ENCODE measurements around the gene ATP23. TPM values are rescaled to one million over a fixed set of nuclear protein-coding genes. Genes with fewer than 3 reads are reported as not detected.

ATP23 gene, protein sequence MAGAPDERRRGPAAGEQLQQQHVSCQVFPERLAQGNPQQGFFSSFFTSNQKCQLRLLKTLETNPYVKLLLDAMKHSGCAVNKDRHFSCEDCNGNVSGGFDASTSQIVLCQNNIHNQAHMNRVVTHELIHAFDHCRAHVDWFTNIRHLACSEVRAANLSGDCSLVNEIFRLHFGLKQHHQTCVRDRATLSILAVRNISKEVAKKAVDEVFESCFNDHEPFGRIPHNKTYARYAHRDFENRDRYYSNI
- 10 to 100 TPM in 2 of 4 donors, 1 to 10 TPM in 2; 7.8 to 15.7 (median 10.5) TPM for polyA plus RNA-seq (ENCODE audit: insufficient read length in 4 of 4)

DNA sequence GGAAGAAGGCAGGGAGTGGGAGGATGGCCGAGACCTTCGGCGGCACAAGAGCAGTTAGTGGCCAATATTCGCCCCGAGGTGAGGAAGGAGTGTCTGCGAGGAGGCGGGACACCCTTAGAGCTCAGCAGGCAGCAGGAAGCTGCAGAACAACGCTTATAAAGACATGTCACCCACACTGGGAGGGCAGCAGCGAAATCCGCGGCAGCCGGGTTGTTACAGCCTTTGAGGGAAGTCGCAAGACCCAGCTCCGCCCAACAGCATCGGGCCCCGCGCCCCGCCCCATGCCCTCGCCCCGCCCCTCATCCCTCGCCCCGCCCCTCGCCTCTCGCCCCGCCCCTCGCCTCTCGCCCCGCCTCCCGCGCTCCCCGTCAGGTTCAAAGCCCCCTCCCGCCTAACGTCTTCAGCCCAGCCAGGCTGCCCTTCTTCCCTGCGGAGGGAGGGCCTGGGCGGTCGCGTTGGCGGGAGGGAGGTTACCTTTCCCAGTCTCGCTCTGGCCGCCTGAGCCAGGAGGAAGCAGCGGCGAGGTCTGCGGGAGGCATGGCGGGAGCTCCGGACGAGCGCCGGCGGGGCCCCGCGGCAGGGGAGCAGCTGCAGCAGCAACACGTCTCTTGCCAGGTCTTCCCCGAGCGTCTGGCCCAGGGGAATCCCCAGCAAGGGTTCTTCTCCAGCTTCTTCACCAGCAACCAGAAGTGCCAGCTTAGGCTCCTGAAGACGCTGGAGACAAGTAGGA, at the start of gene ATP23:
Gene ATP23, plus strand, starts transcription at position 403 of the 730 bp plus-strand sequence. Its CDS starts 135 bp downstream, at position 538.
- DNase-seq (ENCODE audit: low read depth in 4 of 4, low spot score in 3 of 4) = peak; percentile 70 to 79 (median 73)

- no peak for DNase-seq (ENCODE audit: low read depth in 4 of 4, low spot score in 3 of 4)
These were observed 49.0 kb upstream of the ATP23 start for GRCh38 chr12:57892232-57892972.

DNA sequence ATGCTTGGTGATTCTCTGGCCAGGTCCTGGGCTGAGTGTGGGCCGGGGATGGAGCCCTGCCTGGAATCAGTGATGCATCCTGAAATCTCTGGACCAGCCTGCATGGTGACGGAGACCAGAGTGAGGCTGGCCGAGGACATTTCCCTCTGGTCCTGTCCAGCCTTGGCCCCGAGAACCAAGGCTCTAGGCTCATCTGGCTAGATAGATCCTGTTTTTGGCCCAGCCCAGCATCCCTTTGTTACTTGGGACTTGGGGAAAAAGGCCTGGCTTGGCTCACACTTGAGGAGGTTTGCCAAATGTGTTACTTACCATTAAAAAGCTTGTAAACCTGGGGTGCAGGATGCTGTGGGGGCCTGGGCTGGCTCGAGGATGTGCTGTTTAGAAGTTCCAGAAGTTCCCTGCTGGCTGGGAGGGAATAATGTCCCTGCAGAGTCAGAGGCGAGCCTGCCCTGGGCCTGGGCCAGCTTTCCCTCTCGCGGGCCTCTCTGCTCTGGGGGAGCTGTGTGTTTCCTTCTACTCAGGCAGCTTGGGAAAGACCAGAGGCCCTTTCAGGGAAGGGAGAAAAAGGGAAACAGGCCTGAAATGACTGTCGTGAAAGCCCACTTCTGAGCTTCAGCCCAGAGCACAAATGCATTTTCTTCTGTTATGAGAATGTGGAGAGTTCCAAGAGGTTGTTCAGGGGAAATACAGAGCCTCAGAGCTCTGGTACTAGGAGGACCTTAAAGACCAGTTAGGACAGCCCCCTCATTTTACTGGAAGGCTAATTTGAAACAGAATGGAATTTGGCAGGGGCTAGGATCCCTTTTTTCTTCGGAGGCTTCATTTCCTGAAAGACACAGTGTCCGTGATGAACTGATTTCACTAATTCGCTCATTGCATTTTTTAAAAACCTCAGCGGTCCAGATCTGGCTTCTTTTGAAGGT, 47.7 kb upstream of the ATP23 start:
- peak; percentile 86 to 92 (median 90) for DNase-seq (ENCODE audit: low read depth in 4 of 4, low spot score in 3 of 4)

DNA sequence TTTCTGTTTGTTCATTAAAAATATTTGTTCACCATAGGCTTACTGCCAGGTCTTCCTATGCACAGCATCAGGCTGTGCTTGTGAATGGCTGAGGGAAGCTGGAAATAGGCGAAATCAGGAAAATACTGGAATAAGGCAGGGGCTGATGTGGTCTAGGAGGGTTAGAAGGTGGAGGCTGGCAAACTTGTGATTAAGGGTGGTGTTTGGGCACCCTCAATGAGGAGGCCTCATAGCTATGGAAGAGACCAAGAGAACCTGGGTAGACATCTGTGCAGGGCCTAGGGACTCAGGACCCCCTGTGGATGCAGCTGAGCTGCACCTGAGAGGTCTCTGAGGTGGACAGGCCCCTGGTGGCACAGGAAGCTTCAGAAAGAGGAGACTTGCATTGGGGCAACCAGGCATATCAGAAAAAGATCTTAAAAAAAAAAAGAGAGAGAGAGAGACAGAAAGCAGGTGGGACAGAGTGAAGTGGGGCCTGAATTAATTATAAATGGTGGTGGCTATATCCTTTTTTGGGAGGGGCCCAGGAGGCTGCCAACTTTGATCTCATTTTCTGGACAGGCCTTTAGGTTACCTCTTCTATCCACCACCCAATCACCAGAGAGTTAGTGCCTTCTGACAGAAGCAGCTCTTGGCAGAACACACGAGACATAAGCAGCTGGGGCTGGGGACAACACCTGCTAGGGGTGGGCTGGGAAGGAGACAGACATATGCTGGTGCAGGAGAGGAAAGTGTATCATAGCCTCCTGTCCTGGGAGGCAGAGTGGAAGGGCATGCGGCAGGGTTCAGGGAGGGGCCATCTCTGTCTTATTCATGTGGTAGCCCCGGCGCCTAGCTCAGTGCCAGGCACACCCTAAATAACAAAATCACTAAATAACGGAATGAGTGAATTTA, 46.7 kb upstream of the ATP23 start:
- DNase-seq (ENCODE audit: low read depth in 4 of 4, low spot score in 3 of 4) = no peak

- DNase-seq (ENCODE audit: low read depth in 4 of 4, low spot score in 3 of 4) = no peak
These were observed 45.8 kb upstream of the ATP23 start for GRCh38 chr12:57895389-57896114.

- DNase-seq (ENCODE audit: low read depth in 4 of 4, low spot score in 3 of 4) = no peak
These were observed 45.3 kb upstream of the ATP23 start for GRCh38 chr12:57896115-57896433.

- peak in 1 of 4 donors; percentile 79 for DNase-seq (ENCODE audit: low read depth in 4 of 4, low spot score in 3 of 4)
These were observed 44.7 kb upstream of the ATP23 start for GRCh38 chr12:57896434-57897201.

DNA sequence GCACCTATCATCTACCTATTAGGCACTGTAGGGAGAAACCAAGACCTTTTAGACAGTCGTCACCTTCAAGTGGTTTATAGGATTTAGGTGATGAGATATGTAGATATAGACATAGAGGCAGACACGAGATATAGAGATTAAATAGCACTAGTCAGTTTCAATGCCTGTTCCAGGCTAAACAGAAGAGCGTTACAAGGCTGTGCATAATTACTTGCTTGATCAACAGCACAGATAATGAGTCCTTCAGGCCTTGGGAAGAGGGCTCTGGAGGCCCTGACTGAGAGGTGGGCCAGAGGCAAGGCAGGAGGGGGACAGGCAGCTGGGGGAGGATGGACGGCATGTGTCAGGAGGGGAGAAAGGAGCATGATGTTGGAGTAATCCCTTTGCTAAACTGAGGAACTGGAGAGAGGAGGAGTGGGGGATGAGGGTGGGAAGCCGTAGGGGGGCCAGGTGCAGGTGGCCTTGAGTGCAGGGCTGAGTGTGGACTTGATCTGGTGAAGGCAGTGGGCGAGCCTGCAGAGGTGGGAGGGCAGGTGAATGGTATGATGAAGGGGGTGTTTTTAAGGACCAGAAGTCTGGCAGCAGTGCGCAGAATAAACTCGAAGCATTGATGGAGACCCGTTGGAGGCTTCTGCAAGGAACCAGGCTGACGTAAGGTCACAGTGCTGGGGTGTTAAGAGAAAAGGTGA, 43.9 kb upstream of the ATP23 start:
- no peak for DNase-seq (ENCODE audit: low read depth in 4 of 4, low spot score in 3 of 4)

DNA sequence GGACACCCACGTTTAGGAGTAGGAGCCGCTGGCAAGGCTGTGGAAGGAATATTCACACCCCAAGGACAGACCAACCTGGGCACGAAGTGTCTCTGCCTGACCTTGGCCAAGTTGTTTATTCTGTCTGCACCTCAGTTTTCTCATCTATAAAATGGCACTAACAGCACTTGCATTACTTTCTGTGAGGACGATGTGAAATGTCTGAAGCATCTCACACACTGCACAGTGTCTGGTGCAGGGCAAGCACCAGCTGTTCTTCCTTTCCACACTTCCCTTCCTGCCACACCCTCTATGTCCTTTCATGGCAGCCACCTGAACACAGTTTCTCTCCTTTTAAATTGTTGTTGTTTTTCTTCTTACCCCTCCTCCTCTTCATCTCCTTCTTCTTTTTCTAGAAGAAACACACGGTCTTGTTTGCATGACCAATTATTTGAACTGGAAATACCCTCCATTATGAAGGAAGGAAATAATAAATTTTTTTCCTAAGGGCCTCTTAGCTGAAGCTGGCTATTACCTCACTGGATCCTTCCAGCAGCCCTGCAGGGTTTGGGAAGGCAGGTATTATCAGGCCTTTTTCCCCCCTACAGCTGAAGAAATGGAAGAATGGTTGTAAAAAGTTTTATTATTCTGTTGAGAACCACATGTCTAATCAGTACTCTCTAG, 42.9 kb upstream of the ATP23 start:
- no peak for DNase-seq (ENCODE audit: low read depth in 4 of 4, low spot score in 3 of 4)

DNA sequence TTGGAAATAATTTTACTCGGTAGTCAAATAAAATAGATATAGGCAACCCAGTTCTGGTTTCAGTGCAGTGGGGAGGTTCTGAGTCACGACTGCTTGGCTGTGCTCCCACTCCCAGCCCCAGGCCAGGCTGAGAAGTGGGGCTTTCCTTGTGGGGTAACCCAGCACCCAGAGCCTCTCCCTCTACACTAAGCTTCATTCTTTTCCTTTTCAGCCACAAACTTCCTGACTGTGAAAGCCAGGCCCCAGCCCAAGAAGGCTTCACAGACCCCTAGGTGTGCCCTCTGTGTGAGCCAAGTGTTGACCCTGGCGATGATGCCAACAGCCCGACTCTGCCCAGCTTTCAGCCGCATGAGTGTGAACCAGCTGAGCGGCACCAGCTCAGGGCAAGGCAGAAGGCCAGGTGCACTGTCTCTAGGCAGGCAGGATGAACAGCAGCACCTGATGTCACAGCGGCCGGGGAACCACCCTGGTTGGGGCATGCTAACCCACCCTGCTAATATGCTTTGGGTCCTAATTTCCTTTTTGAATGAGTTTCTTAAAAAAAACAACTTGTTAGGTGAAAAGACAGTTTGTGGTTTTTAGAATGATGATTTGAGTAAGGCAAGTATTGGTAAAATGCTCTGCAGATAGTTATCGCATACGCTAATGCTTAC, 42.2 kb upstream of the ATP23 start:
- DNase-seq (ENCODE audit: low read depth in 4 of 4, low spot score in 3 of 4) = no peak

- DNase-seq (ENCODE audit: low read depth in 4 of 4, low spot score in 3 of 4) = no peak
These were observed 38.8 kb upstream of the ATP23 start for GRCh38 chr12:57902478-57902969.

DNA sequence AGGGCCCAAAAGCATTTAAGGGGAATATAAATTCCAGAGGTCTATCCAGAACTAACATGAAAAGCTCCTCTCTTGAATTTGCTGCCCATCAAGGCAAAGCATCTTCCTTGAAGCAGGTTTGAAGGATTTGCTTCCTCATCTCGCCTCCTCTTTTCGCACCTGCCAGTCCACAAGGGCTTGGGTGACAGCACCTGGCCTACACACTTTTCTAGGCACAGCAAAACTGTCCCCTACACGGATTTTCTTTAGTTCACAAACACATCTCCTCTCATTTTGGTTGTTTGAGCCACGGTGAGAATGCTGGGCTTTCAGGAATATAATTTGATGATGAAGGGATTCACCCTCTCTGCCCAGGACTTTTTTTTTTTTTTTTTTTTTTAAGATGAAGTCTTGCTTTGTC, 36.9 kb upstream of the ATP23 start:
- no peak for DNase-seq (ENCODE audit: low read depth in 4 of 4, low spot score in 3 of 4)

DNA sequence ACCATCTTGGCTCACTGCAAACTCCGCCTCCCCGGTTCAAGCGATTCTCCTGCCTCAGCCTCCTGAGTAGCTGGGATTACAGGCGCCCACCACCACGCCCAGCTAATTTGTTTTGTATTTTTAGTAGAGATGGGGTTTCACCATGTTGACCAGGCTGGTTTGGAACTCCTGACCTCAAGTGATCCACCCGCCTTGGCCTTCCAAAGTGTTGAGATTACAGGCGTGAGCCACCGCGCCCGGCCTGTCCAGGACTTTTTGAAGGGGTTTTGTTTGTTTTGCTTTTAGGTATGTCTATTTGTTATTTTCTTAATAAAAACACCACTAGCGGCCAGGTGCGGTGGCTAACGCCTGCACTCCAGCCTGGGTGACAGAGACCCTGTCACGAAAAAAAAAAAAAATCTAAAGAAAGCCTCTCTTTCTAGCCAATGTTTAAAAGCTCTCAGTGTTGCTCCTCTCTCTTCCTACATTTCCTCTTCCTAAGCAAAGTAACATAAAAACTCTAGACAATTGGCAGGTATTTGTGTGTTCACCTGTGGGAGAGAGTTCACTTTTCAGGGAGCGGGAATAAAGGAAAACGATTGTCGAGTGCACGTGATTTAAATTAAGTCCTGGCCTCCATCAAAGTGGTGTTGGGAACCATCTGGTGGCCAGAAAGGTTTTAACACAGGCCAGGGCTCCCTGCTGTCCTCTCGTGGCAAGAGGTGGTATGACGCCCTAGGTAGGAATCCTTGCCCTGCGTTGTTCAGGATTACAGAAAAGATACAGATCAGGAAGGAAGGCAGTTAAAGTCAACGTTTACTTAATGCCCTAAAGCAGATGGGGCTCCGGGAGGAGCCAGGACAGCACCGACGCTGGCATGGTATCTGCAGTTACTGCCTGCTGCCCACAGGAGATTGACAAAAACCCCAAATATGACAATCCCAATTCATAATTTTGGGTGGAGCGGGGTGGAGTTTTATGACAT, 36.2 kb upstream of the ATP23 start:
- peak in 1 of 4 donors; percentile 81 for DNase-seq (ENCODE audit: low read depth in 4 of 4, low spot score in 3 of 4)

- no peak for DNase-seq (ENCODE audit: low read depth in 4 of 4, low spot score in 3 of 4)
These were observed 35.4 kb upstream of the ATP23 start for GRCh38 chr12:57905812-57906475.

DNA sequence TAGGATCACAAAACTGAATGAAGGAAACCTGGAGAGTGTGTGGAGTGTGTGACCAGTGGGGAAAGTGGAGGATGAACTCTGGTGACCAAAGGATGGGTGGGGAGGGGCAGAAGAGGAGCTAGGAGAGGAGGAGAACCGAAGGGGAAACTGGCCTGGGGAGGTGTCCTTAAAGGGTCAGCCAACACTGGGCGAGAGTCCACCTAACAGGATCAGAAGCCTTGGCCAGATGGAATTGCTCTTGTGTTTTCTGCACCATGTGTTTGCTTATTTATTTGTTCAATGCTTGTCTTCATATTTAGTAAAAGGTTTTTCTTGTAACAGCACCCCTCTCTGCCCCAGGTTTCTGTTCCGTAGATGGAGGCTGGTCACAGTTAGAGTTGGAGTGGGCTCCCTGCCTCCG, 34.5 kb upstream of the ATP23 start:
- no peak for DNase-seq (ENCODE audit: low read depth in 4 of 4, low spot score in 3 of 4)
